Activated T-cell treated with anti-CD3 and anti-CD28 coated beads, Interleukin-2, amount 50 U/mL, for 1 hour (primary cell): Measurements from ENCODE around the gene ABCB10.
"Not testable (repeated sequence)": the region's sequence is repeated elsewhere in the genome, so short reads cannot be mapped to it uniquely, and the experiment has no call there.

Experiments used
- DNase-seq: peaks from one replicate; pipeline ENCODE4 v3.0.0-alpha.2; 2020

ABCB10 gene

DNA sequence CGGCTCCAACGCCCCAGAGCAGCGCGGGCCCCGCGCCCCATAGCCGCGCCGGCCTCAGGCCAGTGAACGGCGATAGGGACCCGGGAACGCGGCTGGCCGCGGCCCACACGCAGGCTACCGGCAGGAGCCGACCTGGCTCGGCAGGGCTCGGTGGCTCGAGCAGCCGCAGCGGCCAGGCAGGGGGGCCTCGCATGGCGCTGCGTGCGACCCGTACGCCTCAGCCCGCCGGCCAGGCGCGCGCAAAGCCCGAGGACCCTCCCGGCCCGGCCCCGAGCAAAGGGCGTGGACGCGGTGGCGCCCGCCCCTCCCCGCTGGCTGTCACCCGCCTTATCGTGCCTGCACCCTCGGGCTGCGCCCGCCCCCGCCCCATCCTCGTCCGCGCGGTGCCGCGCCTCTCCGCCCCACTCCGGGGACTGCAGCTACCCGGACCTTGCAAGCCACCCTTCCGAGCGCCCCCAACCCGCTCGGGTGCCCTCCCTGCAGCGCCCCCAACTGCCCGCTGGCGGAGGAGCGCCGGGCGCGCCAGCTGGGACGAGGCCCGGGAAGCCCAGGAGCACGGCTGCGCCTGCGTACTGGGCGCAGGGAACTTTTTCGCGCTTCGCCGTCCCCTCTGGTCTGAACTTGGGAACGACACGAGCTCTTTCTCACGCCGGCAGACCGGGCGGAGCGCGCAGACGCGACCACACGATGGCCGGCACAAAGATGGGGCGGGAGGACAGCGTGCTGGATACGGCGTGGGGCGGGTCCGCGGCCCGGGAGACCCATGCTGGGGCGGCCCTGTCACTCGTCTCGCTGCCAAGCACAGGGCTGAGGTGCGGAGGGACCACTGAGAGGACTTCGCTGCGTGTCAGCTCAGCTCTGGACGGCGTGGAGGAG lies at the start of gene ABCB10:
Gene ABCB10 (minus strand): TSS at position 248 of the 876 bp plus-strand sequence. CDS start 55 bp downstream, at position 193.
- peak; percentile 90 for DNase-seq

DNA sequence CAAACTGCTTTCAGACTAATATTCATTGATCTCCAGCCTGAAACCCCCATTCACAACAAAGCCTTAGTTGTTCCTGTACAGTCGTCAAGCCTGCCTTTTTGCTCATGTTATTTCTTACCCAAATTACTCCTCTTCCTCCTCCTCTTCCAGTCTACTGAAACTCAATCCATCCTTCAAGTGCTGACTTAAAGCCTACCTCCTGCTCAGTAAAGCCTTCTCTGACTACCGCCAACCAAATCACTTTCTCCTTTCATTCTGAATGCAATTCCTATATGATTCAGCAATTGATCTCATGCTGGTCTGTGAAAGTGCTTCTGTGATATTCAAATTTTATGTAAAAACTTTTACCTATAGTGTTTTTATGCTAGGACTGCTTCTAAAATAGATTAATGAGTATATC lies 48.9 kb upstream of the ABCB10 start:
- DNase-seq, result no peak

DNA sequence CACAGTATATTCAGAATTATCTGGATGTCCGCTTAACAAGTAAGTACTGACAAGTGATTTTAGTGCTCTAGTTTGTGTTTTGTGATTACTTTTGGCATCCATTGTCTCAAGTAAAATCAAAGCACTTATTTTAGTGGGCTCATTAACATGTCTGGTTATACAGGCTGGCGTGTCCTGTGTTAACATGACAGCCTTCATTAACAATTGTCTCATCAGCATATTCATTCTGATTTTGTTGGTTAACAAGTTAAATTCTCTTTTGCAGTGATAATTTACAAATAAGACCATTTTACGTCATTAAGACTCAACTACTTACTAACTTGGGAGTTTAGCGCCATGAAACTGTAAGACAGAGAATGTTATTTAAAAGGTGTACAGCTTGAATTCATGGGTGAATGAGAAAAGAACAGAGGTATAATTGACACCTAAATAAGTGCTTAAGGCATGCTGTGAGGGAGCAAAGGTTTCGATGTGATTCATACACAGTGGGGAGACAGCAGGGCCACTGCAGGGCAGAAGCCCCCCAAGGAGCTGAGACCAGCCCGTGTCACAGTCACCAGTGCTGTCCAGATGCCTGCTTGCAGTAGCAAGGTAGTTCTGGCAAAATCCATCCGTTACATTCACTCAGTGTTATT lies 45.0 kb upstream of the ABCB10 start:
- DNase-seq, result no peak

DNA sequence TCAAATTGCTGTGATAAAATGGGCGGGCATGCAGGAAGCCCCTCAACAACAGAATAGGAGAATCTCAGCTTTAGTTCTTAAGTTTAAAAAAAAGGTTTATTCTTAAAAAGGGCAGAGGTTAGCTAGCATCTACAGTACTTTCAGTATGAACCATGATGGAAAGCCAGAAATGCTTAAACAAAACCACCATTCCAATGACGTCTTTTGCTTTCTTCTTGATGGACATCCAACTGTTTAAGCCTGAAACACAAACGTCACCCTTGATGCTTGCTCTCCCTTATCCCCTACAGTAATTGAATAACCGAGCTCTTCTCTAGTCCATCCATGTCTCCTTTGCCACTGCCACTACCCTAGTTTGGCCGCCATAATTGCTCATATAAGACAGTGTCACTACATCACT lies 41.7 kb upstream of the ABCB10 start:
- no peak for DNase-seq

DNA sequence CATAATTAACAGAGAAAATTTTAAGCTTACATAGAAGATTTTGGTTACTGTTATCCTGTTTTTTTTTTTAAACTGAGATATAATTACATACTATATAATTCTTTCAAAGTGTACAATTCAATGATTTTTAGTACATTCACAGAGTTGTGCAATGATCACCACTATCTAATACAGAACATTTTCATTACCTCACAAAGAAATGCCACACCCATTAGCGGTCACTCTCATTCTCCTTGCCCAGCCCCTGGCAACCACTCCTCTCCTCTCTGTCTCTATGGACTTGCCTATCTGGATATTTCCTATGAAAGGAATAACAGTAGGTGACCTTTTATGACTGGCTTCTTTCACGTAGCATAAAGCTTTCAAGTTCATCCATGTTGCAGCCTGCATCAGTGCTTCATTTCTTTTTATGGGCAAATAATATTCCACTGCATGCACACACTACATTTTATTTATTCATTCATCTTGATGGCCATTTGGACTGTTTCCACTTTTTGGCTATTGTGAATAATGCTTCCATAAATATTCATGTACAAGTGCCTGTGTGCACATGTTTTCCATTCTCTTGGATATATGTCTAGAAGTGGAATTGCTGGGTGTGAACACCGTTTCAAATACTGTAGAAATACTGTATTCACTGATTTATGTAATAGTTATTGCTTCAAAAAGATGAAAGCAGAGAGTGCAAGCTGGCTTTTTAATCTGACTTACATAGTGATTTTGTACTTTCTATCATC lies 40.9 kb upstream of the ABCB10 start:
- DNase-seq, result no peak

DNA sequence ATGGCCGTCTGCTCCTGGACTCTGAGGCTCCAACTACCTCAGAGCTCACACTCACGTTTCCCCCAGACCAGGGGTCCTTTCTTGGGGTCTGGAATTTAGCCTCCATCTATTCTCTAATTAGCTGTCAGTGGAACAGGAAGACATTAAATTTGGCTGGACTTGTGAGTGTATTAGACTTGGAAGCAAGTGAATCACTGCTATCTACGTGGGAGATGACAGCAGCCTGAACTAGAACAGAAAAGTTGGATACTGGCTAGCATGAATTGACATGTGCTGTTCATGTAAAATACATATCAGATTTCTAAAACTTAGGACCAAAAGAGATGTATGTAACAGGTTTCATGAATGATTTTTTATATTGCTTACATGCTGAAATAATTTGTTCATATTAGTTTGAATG lies 39.4 kb upstream of the ABCB10 start:
- no peak for DNase-seq

DNA sequence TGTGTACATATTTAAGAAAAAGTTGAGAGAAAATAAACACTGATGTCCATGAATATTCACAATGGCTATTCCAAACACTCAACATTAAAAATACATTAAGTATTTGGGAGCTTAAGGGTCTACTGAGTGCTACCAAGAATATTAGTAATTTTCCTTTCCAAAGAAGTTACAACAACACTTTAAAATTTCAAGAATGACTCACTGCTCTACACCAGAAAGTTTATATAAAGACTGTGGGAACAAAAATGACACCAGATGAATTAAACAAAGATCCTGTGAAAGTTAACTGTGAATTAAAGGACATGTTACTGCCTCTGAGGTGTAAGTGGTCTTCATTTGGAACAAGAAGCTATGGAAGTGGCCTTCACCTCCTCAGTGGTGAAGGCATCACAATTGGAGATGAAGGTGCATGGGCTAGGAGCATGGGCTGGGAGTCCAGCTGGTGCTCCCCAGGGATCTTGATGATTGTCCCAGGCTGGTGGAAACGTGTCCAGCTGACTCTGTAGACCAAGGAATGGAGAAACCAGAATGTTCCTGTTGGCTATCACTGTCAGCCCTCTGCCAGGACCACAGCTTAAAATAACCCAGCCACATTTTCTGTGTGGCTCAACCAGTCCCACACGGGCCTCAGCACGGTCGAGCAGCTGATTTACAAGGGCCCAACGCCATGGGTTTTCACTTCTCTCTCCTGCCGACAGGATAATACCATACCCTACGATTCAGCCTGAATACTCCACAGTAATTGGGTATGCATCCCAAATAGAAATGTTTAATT lies 38.6 kb upstream of the ABCB10 start:
- no peak for DNase-seq

DNA sequence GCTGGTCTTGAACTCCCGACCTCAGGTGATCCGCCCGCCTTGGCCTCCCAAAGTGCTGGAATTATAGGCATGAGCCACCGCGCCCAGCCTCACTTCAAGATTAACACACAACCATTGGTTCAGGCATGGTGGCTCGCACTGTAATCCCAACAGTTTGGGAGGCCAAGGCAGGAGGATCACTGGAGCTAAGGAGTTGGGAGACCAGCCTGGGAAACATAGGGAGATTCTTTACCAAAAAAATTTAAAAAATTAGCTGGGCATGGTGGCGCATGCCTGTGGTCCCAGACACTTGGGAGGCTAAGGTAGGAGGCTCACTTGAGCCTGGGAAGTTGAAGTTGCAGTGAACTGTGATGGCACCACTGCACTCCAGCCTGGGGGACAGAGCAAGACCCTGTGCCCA lies 37.4 kb upstream of the ABCB10 start:
- DNase-seq, result not testable (repeated sequence)

DNA sequence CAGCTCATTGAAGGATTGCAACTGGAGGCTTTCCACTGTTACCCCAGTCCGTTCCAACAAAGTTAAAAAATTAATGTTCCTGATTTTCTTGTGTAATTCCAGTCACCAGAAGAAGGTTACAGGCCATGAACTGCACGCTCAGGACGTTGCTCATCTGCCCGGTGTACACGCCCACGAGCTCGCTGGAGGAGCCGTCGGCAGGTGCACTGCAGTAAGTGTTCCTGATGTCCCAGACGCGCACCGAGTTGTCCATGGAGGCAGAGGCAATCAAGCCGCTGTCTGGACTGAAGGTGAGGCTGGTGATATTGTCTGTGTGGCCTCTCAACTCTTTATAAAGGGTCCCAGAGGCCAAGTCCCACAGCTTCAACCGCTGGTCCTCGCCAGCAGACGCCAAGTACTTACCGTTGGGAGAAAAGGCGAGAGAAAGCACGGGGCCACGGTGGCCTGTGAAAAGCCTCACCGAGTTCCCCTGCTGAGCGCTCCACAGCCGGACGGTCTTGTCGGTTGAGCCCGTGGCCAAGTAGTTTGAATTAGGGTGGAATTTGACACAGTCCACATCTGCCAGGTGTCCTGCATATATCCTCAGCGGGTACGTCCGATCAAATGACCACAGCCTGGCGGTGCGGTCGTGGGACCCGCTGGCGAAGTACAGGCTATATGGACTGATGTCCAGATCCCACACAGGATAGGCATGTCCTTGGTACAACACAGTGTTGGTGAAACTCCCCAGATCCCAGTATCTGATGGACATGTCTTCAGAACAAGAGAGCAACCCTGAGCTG lies 35.9 kb upstream of the ABCB10 start:
- DNase-seq, result no peak

DNA sequence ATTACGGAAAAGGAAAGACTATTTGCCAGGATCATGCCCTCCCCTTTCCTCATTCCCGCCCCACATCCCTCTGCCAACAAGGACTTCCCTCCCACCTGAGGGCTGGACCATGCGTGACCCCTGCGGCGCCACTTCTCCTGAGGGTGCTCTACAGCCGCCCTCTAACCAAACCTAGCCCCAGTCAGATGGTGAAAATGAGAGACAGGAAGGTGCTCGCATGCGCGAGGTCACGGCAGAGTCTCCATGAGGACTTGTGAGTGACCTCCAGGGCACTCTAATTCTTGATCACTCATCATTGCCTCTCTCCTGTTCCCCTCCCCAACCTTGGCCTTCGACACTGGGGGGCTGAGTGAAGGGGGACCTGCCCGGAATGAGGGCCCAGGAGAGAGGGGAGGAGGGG lies 35.3 kb upstream of the ABCB10 start:
- DNase-seq, result no peak

DNA sequence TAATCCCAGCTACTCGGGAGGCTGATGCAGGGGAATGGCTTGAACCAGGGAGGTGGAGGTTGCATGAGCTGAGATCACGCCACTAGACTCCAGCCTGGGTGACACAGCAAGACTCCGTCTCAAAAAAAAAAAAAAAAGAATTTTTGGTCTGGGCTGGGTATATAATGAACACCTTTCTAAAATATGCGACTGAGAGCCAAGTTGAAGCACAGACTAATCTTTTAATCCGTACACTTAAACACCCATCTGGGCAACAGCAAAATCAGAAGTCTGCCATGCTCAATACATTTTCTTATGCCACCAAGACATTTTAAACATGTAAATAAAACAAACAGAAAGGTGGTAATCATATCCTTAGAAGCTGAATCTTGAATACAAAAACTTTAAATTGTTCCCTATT lies 31.6 kb upstream of the ABCB10 start:
- DNase-seq, result no peak

DNA sequence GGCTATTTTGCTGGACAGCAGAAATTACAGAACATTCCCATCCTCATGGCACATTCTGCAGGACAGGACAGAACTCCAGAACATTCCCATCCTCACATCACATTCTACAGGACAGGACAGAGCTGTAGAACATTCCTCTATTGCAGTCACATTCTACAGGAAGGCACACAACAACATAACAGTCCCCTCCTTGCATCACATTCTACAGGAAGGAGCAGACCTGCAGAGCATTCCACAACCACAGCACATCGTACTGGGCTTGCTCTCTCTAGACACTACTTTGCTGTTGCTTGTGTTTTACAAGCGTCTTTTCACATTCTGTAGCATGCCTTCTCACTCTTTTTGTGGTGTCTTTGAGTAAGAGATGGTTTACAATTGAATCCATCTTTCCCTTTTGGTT lies 26.8 kb upstream of the ABCB10 start:
- DNase-seq, result no peak

DNA sequence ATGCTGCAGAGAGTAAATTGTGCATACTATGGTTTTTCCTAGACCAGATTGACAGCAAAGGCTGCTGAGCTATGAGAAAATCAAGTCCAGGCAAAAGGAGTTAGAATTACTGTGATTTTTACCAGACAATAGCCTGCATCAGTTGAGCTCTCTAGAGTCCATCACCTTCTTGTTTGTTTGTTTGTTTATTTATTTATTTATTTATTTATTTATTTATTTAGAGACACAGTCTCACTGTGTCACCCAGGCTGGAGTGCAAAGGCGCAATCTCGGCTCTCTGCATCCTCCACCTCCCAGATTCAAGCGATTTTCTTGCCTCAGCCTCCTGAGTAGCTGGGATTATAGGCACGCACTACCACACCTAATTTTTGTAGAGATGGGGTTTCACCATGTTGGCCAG lies 24.2 kb upstream of the ABCB10 start:
- no peak for DNase-seq

DNA sequence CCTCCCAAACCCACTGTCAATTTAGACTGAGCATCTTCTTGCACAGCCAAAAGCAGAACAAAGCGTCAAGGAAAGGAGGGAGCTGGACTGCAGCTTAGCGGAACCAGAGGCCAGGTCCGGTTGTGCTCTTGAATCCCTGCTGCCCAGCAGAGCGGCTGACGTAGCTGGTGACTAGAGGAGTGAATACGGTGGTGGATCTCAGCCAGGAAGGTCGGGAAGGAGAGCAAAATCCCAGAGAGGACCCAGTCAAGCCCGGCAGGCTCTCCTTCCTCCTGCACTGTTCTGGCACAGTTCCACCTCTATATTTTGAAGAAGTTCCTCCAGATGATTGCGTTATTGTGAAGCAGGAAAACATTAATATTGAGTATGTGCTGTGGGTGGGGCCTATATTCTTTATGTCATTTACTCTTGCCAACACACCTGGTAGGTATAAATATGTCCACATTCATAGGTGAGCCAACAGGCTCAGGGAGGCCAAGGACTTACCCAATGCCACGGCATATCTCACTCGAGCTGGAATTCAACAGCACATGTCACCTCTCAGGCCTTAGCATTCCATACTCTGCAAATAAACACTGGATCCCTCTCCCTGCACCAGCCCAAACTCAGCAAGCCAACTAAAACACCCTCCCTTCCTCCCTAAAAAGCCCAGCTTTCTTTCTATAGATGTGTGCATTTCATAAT lies 23.6 kb upstream of the ABCB10 start:
- no peak for DNase-seq

DNA sequence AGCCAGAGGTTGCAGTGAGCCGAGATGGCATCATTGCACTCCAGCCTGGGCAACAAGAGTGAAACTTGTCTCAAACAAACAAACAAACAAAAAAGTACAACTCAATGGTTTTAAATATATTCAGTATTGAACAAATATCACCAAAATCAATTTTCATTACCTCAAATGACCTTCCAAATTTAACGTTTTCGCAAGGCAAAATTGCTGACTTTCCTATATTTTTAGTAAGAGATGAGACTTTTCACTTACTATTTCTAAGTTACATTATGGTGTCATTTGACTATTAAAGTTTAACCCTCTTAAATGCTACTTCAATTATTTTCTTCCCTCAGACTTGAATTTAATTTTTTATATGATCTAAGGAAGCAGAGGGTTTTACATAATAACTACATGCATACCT lies 23.0 kb upstream of the ABCB10 start:
- no peak for DNase-seq

DNA sequence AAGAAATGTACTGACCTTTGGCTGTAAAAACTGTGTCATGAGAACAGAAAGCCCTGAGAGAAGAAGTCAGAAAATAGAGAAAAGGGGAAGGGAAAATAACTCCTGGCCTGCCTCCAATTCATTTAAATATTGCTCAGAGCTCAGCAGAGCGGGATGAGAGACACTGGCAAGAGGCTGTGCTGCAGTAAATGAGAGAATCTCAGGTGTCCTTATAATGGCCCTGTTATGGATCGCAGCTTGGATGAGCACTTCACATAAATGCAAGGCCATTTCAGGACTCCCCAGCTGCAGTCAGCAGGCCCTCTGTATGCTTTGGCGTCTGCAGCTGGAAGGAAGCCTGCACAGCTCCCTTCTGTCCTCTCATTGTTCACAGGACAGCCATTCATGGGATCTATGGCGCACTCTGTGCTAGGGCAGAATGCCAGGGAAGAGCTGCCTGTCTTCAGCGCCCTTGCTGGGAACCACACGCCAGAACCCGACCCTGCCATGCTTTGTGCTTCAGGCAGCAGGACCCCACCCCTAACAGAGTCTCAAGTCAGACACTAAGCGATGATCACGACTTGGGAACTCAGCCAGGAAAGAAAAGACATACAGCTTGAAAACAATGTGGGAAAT lies 20.7 kb upstream of the ABCB10 start:
- DNase-seq, result no peak

DNA sequence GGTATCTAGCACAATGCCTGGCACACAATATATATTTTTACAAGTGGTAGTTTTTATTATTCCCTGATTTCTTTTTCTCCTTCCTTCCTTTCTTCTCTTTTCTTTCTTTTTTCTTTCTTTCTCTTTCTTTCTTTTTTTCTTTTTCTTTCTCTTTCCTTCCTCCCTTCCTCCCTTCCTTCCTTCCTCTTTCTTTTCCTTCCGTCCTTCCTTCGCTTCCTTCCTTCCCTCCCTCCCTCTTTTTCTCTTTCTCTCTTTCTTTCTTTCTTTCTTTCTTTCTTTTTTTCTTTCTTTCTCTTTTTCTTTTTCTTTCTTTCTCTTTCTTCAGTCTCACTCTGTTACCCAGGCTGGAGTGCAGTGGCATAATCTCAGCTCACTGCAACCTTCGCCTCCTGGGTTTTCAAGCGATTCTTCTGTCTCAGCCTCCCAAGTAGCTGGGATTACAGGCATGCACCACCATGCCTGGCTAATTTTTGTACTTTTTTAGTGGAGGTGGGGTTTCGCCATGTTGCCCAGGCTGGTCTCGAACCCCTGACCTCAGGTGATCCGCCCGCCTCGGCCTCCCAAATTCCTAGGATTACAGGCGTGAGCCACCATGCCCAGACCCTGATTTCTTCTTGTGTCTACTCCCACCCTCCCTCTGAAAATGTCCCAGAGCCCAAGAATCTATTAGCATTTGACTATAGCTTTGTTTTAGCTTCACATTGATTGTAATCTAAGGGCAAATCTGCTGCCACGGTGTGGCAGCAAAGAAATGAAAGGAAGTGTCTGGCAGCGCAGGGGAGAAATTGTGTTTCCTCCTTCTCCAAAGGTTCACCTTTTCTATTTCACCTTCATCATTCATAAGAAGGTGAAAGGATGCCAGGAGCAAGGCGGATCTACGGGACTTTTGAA lies 19.9 kb upstream of the ABCB10 start:
- no peak for DNase-seq

DNA sequence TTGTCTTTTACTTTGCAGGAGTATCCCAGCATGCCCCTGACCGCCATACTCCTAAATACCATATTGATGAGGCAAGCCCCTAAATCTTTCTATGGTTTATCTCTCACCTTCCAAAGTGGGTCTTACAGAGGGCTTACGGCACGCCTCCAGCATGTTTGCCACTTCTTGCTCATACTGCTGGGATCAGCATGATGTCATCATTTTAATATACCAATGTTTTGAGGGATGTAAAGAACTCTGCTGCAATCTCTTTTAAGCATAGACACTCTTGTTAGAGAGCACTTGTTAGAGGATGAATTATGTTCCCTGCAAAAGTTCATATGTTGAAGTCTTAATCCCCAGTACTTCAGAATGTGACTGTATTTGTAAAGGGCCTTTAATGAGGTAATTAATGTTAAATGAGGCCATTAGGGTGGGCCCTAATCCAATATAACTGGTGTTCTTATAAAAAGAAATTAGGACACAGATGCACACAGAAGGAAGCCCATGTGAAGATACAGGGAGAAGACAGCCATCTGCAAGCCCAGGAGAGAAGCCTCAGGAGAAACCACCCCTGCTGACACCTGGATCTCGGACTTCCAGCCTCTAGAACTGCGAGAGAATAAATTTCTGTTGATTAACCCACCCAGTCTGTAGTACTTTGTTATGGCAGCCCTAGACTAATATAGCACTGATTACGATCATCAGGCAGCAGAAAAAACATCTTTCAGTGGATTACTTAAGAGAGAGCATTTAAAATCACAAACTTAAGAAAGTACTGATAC lies 16.4 kb upstream of the ABCB10 start:
- DNase-seq, result no peak

DNA sequence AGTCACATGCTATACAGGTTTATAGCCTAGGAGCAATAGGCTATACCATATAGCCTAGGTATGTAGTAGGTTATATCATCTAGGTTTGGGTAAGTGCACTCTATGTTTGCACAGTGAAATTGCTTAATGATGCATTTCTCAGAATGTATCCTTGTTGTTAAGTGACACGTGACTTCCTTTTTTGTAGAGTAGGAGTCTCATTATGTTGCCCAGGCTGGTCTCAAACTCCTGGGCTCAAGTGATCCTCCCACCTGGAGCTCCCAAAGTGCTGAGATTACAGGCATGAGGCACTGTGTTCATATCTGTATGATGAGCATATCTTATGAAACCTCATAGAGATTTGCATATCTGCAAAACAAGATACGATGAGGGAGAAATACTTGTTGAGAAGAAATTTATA lies 13.8 kb upstream of the ABCB10 start:
- no peak for DNase-seq
